NCI-H1436 treated with DMSO at 0.1 percent for 48 hours (cell line): Measurements from ENCODE around the gene SERPINB13.
"Not testable (repeated sequence)": the region's sequence is repeated elsewhere in the genome, so short reads cannot be mapped to it uniquely, and the experiment has no call there.

Experiments
- DNase-seq: peaks from one replicate; lab custom pipeline; 2025; lab: John Stamatoyannopoulos, UW

Gene SERPINB13

DNA sequence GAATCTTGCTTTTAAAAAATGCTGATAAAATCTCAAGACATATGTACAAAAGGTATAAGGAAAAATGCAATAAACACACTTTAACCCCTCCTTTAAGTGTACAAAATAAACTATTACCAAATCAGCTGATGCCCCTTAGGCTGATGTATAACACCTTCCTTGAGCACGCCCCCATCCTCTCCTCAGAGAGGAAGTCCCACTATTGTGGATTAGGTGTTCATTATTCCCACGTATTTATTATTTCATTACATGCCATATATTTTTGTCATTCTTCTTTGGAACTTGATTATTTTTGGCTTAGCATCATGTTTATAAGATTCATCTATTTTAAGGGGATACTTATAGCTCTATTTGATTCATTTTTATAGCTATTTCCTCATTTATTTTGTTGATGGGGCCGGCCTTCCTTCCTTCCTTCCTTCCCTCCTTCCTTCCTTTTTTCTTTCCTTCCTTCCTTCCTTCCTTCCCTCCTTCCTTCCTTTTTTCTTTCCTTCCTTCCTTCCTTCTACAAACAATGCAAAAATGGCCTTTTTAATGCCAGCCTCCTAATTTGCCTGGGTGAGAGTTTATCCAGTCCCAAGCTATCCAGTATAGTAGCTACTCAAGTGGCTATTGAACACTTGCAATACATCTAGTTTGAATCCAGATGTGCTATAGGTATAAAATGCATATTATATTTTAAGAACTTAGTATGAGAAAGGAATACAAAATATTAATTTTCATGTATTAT, 4.0 kb downstream of the SERPINB13 start:
- DNase-seq: no peak

GRCh38 chr18:63591725-63592124, 4.6 kb downstream of the SERPINB13 start:
- no peak for DNase-seq

DNA sequence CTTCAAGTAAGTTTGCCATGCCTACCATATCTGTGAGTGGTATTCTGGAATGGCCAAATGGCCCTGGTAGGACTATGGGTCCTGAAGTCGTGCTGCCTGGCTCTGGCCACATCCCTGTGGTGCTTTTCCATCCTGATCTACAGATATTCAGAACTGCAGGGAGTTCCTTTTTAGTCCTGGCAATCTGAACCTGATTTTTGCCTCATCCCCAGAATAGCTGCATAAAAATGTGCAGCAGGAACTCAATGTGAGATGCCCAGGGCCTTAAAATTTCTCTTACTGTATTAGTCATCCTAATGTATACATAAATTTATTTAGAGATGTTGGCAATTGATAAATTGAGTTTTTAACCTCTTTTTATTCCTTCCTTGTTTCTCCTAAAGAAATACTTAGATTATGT, 5.3 kb downstream of the SERPINB13 start:
- no peak for DNase-seq

DNA sequence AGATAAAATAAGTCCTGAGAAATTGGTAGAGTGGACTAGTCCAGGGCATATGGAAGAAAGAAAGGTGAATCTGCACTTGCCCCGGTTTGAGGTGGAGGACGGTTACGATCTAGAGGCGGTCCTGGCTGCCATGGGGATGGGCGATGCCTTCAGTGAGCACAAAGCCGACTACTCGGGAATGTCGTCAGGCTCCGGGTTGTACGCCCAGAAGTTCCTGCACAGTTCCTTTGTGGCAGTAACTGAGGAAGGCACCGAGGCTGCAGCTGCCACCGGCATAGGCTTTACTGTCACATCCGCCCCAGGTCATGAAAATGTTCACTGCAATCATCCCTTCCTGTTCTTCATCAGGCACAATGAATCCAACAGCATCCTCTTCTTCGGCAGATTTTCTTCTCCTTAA, 9.8 kb downstream of the SERPINB13 start:
- DNase-seq: no peak

DNA sequence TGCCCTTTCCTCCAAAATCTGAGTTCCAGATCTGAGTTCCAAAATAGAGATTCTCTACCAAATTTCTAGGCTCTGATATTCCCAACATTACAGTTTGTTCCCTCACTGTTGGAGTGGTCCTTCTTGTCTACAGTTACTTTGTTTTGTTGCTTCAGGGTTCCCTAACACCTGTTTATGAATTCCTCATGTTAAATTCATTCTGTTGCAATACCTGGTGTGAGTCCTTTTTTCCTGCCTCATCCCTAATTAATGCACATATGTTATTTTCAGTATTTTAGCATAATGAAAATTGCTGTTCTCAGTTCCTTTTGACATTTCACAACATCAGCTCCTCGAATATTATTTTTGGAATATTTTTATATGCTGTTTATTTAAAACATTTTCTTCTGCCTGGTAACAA, 16.2 kb downstream of the SERPINB13 start:
- no peak for DNase-seq

GRCh38 chr18:63603772-63604171, 16.6 kb downstream of the SERPINB13 start:
- no peak for DNase-seq

- DNase-seq: no peak
These were observed 17.8 kb downstream of the SERPINB13 start for GRCh38 chr18:63604791-63605567.

DNA sequence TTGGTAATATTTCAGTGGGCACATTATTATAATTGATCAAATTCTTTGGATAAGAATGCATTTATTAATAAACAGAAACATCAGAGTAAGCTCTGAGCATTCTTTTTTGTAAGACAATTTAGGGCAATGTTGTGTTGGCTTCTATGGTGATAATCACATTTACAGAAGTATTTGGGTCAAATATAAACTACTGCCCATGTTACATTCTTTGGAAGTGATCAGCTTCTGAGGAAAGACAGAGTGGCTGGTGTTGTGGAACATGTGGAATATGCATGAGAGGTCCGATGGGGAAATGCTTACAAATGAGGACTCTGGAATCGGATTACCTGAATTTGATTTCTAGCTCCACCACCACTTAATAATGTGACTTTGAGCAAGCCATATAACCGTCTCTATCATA, 19.4 kb downstream of the SERPINB13 start:
- no peak for DNase-seq

GRCh38 chr18:63613420-63613819, 26.3 kb downstream of the SERPINB13 start:
- no peak for DNase-seq

DNA sequence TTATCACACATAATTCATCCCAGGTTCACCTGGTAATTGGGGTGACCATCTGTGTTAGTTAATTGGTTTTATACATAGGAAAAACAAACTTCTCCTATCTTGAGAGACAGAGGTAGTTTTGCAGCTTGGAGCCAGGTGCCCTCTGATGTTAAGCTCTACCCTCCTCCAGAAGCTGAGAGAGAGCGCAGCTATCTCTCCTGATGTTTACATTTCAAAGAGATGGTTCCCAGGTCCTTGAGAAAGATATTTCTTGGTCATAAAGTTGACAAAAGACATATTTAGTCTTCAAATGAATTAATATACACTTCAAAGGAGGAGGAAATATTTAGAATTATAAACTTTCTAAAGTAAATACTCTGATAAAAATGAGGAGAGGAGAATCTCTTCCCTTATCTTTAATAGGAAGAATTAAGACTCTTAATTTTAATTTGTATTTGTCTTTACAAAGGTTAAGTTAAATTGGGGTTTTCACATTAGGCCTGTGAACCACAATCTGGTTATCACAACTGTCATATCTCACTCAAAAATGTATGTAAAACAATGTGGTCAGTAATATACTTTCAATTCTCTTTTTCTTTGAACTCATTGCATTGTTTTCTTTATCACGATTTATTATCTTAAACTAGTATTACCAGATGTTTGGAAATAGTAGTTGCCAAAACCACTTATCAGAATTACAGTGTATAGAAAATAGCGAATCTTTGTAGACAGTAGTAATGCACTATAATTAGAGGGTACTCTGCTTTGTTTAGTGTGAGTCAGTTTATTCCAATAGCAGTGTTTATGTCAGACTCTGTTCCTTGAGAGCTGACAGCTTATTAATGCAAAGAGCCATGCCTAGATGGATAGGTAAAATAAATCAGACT, 30.1 kb downstream of the SERPINB13 start:
- DNase-seq: peak; percentile 49

DNA sequence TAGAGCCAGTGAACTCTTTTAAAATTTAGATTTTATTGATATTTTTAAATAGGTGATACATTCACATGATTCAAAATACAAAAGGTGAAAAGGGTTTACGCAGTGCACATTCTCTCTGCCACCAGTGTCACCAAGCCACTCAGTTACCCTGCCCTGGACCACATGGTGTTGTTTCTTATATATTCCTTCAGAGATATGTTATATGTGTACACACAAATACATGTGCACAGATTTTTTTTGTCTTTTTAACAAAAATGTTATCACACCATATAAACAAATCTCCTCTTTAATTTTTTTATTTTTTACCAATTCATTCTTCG, 30.7 kb downstream of the SERPINB13 start:
- no peak for DNase-seq

DNA sequence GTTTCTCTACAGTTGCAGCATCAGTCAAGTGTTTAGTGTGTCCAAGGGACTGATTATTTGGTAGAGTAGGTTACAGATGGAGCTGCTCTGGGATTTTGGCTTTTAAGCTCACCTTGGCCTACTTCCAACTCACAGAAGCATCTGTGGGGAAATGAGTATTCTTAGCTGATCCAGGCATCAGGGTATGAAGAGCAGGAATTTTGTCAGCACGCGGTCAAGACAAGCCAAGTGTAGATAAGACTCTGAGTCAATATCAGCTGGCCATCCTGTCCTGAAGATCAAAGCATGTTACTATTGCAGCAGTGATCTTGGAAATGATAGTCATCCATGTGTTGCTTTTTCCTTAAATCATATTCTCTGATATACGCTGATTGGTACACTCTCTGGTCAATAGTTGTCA, 32.5 kb downstream of the SERPINB13 start:
- no peak for DNase-seq

- DNase-seq: no peak
These were observed 37.7 kb downstream of the SERPINB13 start for GRCh38 chr18:63624863-63625262.

GRCh38 chr18:63626431-63626830, 39.3 kb downstream of the SERPINB13 start:
- no peak for DNase-seq

DNA sequence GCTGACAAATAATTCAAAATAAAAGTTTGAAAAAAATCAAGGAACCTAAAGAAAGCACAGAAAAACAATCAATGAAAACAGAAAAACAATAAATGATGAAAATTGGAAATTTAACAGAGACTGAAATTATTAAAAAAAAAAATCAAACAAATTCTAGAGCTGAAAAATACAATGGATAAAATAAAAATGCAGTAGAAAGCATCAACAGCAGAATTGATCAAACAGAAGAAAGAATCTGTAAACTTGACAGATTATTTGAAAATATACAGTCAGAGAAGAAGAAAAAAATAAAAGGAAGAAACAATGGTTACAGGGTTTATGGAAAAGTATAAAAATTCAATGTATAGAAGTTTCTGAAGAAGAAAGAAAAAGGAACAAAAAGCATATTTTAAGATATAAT, 40.7 kb downstream of the SERPINB13 start:
- DNase-seq: no peak

DNA sequence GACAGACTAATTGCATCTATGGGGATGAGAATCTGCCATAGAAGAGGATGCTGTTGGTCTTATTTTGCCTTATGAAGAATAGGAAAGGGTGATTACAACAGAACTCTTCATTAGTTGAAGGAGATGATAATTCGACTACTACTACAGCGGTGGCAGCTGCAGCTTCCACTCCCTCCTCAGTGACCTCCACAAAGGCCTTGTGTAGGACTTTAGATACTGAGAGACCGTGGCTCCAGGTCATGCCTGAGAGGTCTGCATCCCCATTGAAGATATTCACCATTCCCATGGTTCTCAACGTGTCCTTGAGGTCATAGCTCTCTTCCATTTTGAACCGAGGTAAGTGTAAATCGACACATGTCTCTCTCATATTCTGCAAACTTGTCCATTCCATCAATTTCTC, 50.6 kb downstream of the SERPINB13 start:
- DNase-seq: no peak

GRCh38 chr18:63641157-63641680, 54.1 kb downstream of the SERPINB13 start:
- not testable (repeated sequence) for DNase-seq

- not testable (repeated sequence) for DNase-seq
These were observed 55.7 kb downstream of the SERPINB13 start for GRCh38 chr18:63642668-63643356.

DNA sequence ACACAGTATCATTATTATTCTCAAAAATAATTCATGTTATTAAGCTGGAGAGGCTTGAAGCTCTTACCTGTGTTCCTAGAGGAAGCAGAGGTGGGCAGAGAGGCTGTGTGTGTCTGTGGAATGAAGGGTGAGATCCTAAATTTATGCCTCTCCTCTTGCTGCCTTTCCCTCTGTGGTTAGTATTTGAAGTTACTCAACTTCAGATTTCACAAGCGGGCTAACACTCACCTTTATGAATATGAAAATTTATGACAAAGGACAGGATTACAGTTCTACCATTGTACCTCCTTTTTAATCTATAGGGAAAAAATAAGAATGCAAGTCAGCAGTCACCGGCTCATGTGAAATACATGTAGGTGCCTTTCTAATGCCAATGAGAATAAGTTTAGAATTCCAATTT, 57.0 kb downstream of the SERPINB13 start, which contains the start of gene SERPINB4:
TSS of gene SERPINB4 (minus strand) at position 115 of the 400 bp plus-strand sequence. CDS start 679 bp downstream, outside the sequence.
- DNase-seq: not testable (repeated sequence)

GRCh38 chr18:63644694-63645093, 57.6 kb downstream of the SERPINB13 start:
- not testable (repeated sequence) for DNase-seq

GRCh38 chr18:63646936-63647335, 59.8 kb downstream of the SERPINB13 start:
- no peak for DNase-seq

- DNase-seq: no peak
These were observed 61.1 kb downstream of the SERPINB13 start for GRCh38 chr18:63648241-63648640.
